Measurements from ENCODE around the gene TRAK1. TPM values are rescaled to one million over a fixed set of nuclear protein-coding genes. Genes with fewer than 3 reads are reported as not detected.

Gene TRAK1
- total RNA-seq, 4 donors from 2014 or later, result 25.9 to 41.6 (median 29.6) TPM

DNA sequence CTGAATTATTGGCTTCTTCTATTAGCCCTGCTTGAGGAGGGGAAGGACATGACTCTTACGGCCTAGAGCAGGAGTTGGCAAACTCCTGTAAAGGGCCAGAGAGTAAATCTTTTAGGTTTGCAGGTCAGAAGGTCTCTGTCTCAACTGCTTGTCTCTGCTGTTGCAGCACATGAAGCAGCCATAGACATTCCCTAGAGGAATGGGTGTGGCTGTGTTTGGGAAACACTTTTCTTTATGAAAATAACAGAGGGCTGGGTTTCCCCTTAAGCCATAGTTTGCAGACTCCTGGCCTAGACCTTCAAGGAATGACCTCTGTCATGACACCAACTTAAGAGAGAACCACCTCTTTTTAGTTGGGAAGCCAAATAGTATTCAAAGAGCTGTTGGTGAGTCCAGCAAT lies 10.3 kb downstream of the TRAK1 start:
- TF ChIP-seq, protein P1, sequence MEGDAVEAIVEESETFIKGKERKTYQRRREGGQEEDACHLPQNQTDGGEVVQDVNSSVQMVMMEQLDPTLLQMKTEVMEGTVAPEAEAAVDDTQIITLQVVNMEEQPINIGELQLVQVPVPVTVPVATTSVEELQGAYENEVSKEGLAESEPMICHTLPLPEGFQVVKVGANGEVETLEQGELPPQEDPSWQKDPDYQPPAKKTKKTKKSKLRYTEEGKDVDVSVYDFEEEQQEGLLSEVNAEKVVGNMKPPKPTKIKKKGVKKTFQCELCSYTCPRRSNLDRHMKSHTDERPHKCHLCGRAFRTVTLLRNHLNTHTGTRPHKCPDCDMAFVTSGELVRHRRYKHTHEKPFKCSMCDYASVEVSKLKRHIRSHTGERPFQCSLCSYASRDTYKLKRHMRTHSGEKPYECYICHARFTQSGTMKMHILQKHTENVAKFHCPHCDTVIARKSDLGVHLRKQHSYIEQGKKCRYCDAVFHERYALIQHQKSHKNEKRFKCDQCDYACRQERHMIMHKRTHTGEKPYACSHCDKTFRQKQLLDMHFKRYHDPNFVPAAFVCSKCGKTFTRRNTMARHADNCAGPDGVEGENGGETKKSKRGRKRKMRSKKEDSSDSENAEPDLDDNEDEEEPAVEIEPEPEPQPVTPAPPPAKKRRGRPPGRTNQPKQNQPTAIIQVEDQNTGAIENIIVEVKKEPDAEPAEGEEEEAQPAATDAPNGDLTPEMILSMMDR (IDR thresholded peaks at IDR 0.05; ENCODE audit: low read depth), result no peak

DNA sequence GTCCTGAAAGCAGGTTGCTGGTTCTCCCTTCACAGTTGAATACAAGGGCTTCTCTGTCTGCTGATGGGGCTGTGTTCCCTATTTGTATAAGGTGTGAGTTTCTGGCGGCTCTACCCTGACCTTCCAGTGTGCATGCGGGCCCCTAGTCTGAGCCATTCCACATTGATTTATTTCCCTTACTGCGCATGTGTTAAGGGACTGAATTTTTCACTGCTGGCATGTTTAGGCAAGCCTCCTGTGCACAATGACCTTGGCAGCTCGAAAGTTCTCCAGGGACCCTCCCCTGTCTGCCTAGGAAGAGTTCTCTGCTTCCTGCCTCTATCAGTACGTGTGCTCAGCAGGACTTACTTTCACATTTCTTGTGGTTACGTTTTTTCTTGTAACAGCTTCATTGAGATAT lies 11.4 kb downstream of the TRAK1 start:
- TF ChIP-seq, protein P1 (IDR thresholded peaks at IDR 0.05; ENCODE audit: low read depth), result no peak

DNA sequence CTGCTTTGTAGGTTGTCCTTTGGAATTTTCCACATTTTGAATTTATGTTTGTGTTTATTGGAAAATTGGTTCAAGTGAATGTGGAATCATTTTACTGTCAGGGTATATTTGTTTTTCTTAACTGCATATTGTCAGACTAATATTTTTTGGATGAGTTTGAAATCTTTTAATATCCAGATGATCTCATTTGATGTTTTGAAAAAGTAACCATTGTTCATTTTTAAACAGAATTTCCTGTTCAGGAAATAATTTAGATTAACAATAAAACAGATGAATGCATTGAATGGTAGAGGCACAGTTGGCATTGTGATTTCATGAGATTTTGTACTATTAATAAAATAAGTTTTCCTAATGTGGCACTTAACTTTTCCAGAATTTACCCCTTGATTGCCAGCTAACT lies 15.5 kb downstream of the TRAK1 start:
- TF ChIP-seq, protein P1 (IDR thresholded peaks at IDR 0.05; ENCODE audit: low read depth), result no peak

DNA sequence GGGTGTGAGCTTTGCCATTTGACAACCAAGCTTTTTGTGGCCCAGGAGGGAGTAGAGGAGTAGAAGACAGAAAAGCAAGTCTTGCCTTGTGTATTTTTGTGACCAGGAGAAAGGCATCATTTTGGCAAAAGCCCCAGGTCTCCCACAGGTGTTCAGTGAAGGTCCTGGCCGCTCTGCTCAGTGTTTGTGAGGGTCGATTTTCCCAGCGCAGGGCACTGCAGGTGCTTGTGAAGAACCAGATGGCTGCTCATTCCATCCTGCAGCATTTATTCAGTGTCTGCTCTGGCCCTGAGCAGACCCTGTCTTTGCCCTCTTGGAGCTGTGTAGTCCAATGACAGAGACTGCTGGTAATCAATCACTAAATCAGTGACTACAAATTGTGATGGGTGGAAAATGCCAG lies 19.5 kb downstream of the TRAK1 start:
- TF ChIP-seq, protein P1 (IDR thresholded peaks at IDR 0.05; ENCODE audit: low read depth), result no peak

DNA sequence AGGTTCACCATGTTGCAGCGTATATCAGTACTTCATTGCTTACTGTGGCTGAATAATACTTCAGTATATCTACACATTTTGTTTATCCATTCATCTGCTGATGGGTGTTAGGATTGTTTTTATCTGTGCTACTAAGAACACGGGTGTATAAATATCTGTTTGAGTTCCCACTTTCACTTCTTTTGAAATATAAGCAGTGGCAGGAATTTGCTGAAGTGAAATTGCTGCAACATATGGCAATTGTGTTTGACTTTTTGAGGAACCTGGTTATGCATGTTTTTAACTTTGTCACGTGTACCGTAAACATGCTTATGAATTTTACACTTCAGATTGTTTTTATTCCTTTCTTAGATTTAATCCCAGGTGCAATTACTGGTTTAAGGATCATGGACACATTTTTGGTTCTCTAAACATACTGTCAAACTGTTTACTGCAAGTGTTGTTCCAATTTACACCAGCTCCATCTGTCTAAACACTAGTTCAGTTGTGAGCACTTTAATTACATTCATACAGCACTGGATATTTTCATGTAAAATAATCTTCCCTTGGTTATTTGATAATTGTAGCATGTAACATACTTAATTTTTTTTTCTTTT lies 23.1 kb downstream of the TRAK1 start:
- TF ChIP-seq, protein P1 (IDR thresholded peaks at IDR 0.05; ENCODE audit: low read depth), result no peak

DNA sequence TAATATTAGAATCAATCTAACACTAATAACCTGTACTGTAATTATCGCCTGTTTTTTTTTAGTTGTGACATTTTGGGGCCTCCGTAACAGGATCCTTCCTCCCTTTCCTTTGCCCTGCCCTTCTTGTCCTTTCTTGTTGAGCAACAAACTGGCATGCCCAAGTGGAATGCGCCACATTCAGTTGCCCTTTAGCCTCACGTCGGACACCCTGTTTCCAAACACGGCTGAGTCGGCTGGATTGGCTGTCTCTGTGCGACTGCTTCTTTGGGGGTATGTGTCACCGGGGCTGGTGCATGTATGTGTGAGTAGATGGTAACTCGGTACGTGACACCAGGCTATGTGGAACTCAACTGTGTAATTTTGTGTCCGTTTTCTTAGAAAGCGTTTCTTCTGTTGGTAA lies 24.1 kb downstream of the TRAK1 start:
- TF ChIP-seq, protein P1 (IDR thresholded peaks at IDR 0.05; ENCODE audit: low read depth), result no peak

DNA sequence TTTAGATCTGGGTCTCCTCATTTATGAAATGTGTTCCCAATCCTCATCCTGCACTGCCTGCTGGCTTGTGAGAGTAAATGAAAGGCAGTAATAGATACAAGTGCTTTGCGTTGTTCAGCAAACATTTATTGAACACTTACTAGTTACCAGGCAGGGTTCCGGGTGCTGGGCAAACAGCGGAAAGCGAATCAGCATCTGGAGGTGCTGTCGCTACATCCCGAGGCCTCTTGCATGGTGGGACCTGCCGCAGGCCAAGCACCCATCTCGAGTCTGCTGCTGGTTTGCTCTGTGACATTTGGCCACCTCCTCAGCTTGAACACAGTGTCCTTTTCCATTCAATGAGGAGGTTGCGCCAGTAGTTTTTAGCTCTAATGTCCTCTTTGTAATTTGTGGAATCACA lies 24.8 kb downstream of the TRAK1 start:
- TF ChIP-seq, protein P1 (IDR thresholded peaks at IDR 0.05; ENCODE audit: low read depth), result no peak
